HG02938 (cell line): ENCODE results near the gene ALDH4A1.

Experiments used
- ATAC-seq: cut with Tn5 transposase; IDR thresholded peaks from one replicate; pipeline ENCODE4 v1.9.1; 2021; ENCODE audit warnings: mild to moderate bottlenecking, moderate library complexity; ENCODE audit not compliant: unreplicated experiment

Gene ALDH4A1

GRCh38 chr1:18922848-18923755, 20.7 kb upstream of the ALDH4A1 start:
- ATAC-seq = no peak

GRCh38 chr1:18922319-18922726, 20.0 kb upstream of the ALDH4A1 start:
- ATAC-seq = no peak

- no peak for ATAC-seq
These were observed 19.3 kb upstream of the ALDH4A1 start for GRCh38 chr1:18921516-18922251.

GRCh38 chr1:18920931-18921330, 18.6 kb upstream of the ALDH4A1 start:
- ATAC-seq = no peak

- no peak for ATAC-seq
These were observed 17.6 kb upstream of the ALDH4A1 start for GRCh38 chr1:18919956-18920355.

GRCh38 chr1:18919197-18919905, 17.0 kb upstream of the ALDH4A1 start:
- ATAC-seq = no peak

- no peak for ATAC-seq
These were observed 16.1 kb upstream of the ALDH4A1 start for GRCh38 chr1:18918417-18918816.

- no peak for ATAC-seq
These were observed 14.9 kb upstream of the ALDH4A1 start for GRCh38 chr1:18917071-18917799.

GRCh38 chr1:18915341-18915740, 13.0 kb upstream of the ALDH4A1 start:
- no peak for ATAC-seq

GRCh38 chr1:18913065-18913835, 10.9 kb upstream of the ALDH4A1 start:
- no peak for ATAC-seq

- no peak for ATAC-seq
These were observed 10.2 kb upstream of the ALDH4A1 start for GRCh38 chr1:18912550-18912949.

- ATAC-seq = no peak
These were observed 6.8 kb upstream of the ALDH4A1 start for GRCh38 chr1:18908911-18909771.

GRCh38 chr1:18907917-18908845, 5.8 kb upstream of the ALDH4A1 start:
- ATAC-seq = no peak

- ATAC-seq = no peak
These were observed 4.9 kb upstream of the ALDH4A1 start for GRCh38 chr1:18907021-18907916.

GRCh38 chr1:18903291-18903756, 969 bp upstream of the ALDH4A1 start:
- ATAC-seq = no peak

- ATAC-seq = no peak
These were observed 318 bp downstream of the ALDH4A1 start for GRCh38 chr1:18901952-18902522.
